Left ventricle myocardium inferior (tissue), 1 donor: Measurements from ENCODE around the gene ZNF92. TPM values are rescaled to one million over a fixed set of nuclear protein-coding genes. Genes with fewer than 3 reads are reported as not detected.
"Not testable (repeated sequence)": the region's sequence is repeated elsewhere in the genome, so short reads cannot be mapped to it uniquely, and the experiment has no call there.

Experiments
- DNase-seq: peaks from one replicate; pipeline ENCODE4 v3.0.0-alpha.2; 2020
- H3K27ac ChIP-seq: fragments of 200-600 bp; replicated peaks from 2 replicates; pipeline ENCODE4 v1.8.0; 2021
- H3K27me3 ChIP-seq: fragments of 200-600 bp; 2 replicates; pipeline ENCODE4 v1.8.0; 2021; ENCODE audit warnings: low read depth
- H3K36me3 ChIP-seq: fragments of 200-600 bp; 2 replicates; pipeline ENCODE4 v1.8.0; 2021
- H3K4me1 ChIP-seq: fragments of 200-600 bp; 2 replicates; pipeline ENCODE4 v1.8.0; 2021
- H3K4me3 ChIP-seq: fragments of 200-600 bp; 2 replicates; pipeline ENCODE4 v1.8.0; 2021; ENCODE audit warnings: mild to moderate bottlenecking, moderate library complexity
- H3K9me3 ChIP-seq: fragments of 200-600 bp; replicated peaks from 2 replicates; pipeline ENCODE4 v1.8.0; 2021
- intact Hi-C: fragments of 100-400 bp; cut with micrococcal nuclease; formaldehyde crosslinking; loops from one replicate; pipeline ENCODE4 v1.11.0; 2022
- total RNA-seq: library from RNA; stranded (reverse); fragmentation: NEBNext Ultra II Directional; extraction: Animal tissue kit (Norgen Biotek cat#: 25700); gene quantifications from one replicate; pipeline ENCODE4 v1.2.1, GENCODE V29; 2021
- TF ChIP-seq, protein P1 (sequence below): fragments of 200-600 bp; IDR thresholded peaks from 2 replicates; pipeline ENCODE4 v1.8.0; 2021; ENCODE audit warnings: antibody characterized with exemption, mild to moderate bottlenecking, borderline replicate concordance
- donor health status: DM: no; HTN: yes; CAD: no; lungs with severe emphysema.

The ZNF92 gene
- total RNA-seq, 1 donor from 2014 or later = 2.7 TPM

- Histone ChIP-seq H3K27me3 (no peaks in the 10 kb centered on the region), H3K27ac (no peak overlapping the region), H3K4me1 (peaks cover 16% of the 10 kb centered on the region), H3K36me3 (peaks cover 38% of the 10 kb centered on the region), H3K4me3 (no peak overlapping the region), H3K9me3 (no peaks in the 10 kb centered on the region)
- intact Hi-C loops = no loop called here
- no peak for DNase-seq
- TF ChIP-seq, protein P1, sequence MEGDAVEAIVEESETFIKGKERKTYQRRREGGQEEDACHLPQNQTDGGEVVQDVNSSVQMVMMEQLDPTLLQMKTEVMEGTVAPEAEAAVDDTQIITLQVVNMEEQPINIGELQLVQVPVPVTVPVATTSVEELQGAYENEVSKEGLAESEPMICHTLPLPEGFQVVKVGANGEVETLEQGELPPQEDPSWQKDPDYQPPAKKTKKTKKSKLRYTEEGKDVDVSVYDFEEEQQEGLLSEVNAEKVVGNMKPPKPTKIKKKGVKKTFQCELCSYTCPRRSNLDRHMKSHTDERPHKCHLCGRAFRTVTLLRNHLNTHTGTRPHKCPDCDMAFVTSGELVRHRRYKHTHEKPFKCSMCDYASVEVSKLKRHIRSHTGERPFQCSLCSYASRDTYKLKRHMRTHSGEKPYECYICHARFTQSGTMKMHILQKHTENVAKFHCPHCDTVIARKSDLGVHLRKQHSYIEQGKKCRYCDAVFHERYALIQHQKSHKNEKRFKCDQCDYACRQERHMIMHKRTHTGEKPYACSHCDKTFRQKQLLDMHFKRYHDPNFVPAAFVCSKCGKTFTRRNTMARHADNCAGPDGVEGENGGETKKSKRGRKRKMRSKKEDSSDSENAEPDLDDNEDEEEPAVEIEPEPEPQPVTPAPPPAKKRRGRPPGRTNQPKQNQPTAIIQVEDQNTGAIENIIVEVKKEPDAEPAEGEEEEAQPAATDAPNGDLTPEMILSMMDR = no peak
Measured at GRCh38 chr7:65387891-65388290, 14.2 kb downstream of the ZNF92 start.

DNA sequence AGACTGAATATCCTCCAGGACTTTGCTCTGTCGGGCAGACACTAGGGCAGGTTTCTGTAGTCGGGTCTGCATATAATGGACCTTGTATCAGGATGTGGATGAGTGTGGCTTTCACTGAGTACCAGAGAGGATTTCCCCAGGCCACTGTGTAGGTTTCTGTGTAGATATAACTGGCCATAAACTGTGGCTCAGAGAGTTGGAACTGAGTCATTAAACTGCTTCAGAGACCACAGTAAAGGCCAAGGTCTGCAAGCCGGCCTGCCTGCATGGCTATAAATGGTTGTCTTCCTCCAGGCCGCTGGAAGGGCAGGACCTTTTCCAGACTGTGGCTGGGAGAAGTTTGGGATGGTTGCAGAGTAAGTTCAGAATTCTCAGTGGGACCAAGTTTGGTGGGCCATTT is 16.9 kb downstream of the ZNF92 start:
- intact Hi-C loops = no loop called here

GRCh38 chr7:65397730-65398142 is 24.1 kb downstream of the ZNF92 start:
- Histone ChIP-seq H3K9me3 (peaks cover 25% of the 10 kb centered on the region), H3K36me3 (peaks cover 38% of the 10 kb centered on the region), H3K27me3 (no peaks in the 10 kb centered on the region), H3K27ac (no peak overlapping the region), H3K4me1 (no peaks in the 10 kb centered on the region), H3K4me3 (no peak overlapping the region)
- TF ChIP-seq, protein P1 = no peak
- intact Hi-C loops = no loop called here
- no peak for DNase-seq

More for the DNA sequence above, 16.9 kb downstream of the ZNF92 start:
- H3K4me3 ChIP-seq = no peak overlapping the region
- DNase-seq = no peak
- peaks cover 40% of the 10 kb centered on the region for H3K36me3 ChIP-seq
- no peaks in the 10 kb centered on the region for H3K27me3 ChIP-seq
- TF ChIP-seq, protein P1 = no peak
- peaks cover under 1% of the 10 kb centered on the region for H3K4me1 ChIP-seq
- H3K27ac ChIP-seq = no peak overlapping the region
- H3K9me3 ChIP-seq = no peaks in the 10 kb centered on the region

- H3K4me3 ChIP-seq, intact Hi-C loops, H3K27me3 ChIP-seq, DNase-seq, H3K4me1 ChIP-seq, H3K27ac ChIP-seq: not testable (repeated sequence)
- Histone ChIP-seq H3K9me3 (peaks cover 35% of the 10 kb centered on the region), H3K36me3 (peaks cover 34% of the 10 kb centered on the region)
Measured at GRCh38 chr7:65398671-65399070, 25.0 kb downstream of the ZNF92 start.

DNA sequence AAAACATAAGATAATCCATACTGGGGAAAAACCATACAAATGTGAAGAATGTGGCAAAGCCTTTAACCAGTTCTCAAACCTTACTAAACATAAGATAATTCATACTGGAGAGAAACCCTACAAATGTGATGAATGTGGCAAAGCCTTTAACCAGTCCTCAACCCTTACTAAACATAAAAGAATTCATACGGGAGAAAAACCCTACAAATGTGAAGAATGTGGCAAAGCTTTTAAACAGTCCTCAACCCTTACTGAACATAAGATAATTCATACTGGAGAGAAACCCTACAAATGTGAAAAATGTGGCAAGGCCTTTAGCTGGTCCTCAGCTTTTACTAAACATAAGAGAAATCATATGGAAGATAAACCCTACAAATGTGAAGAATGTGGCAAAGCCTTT is 25.4 kb downstream of the ZNF92 start:
- H3K27ac ChIP-seq, DNase-seq, H3K4me3 ChIP-seq, intact Hi-C loops, H3K4me1 ChIP-seq, H3K27me3 ChIP-seq: not testable (repeated sequence)
- H3K36me3 ChIP-seq = peaks cover 34% of the 10 kb centered on the region
- H3K9me3 ChIP-seq = peaks cover 39% of the 10 kb centered on the region

DNA sequence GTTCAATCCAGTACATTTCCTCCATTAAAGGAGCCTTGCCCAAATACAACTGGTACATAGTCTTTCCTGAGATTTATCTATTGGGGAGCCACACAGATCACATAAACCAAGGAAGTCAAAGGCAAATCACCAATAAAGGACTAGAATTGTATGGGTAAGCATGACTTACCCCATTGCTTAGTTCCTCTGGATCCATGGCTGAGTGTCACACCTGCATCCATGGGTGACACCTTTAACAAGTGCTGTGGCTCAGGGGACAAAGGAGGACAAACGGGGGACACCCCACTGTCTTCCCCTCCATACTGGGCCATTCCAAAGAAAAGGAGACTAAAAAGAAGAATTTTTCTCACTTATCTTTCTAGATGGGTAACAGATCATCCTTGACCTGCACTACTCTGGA is 30.4 kb downstream of the ZNF92 start:
- intact Hi-C loops = no loop called here
- peaks cover 21% of the 10 kb centered on the region for H3K36me3 ChIP-seq
- H3K4me3 ChIP-seq = no peak overlapping the region
- TF ChIP-seq, protein P1 = no peak
- peaks cover 83% of the 10 kb centered on the region for H3K9me3 ChIP-seq
- DNase-seq = no peak
- no peak overlapping the region for H3K27ac ChIP-seq
- H3K27me3 ChIP-seq = no peaks in the 10 kb centered on the region
- no peaks in the 10 kb centered on the region for H3K4me1 ChIP-seq

DNA sequence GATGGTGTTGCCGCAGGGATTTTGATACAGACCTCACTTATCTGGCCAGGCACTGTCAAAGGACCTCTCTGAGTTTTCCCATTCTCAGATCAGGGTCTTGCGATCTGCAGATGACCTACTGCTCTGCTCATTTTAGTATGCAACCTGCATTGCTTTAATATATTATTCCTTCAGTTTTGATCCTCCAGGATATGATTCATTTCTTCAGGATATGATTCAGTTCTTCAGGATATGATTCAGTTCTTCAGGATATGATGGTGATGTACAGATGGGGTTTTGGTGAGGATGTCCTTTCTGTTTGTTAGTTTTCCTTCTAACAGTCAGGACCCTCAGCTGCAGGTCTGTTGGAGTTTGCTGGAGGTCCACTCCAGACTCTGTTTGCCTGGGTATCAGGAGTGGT is 33.1 kb downstream of the ZNF92 start:
- H3K4me3 ChIP-seq, H3K27ac ChIP-seq, H3K27me3 ChIP-seq, H3K4me1 ChIP-seq, DNase-seq, intact Hi-C loops, H3K36me3 ChIP-seq: not testable (repeated sequence)
- peaks cover 68% of the 10 kb centered on the region for H3K9me3 ChIP-seq
